Measurements from ENCODE around the gene FAM161B.
"Not testable (repeated sequence)": the region's sequence is repeated elsewhere in the genome, so short reads cannot be mapped to it uniquely, and the experiment has no call there.

Gene FAM161B

GRCh38 chr14:73943083-73943482 is 6.8 kb downstream of the FAM161B start:
- DNase-seq = no peak

DNA sequence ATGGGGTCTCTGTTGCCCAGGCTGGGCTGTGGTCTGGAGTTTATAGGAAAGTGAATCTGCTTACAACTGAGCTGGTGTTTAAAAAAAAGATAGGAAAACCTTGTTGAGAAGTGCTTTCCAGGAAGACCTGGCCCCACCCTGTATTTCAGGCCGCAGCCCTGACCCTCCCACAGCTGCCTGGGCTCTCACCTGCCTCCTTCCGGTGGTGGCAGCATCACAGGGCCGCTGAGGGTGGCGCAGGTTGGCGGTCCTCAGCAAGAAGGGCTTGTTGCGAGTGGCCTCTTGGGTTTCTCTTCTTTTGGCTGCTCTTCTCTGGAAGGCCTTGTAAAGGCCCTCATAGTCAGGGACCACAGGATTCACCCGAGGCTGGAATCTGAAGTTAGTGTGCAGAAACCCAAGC is 7.7 kb downstream of the FAM161B start:
- DNase-seq = no peak

- DNase-seq = no peak
Observed at GRCh38 chr14:73937012-73937411, 12.9 kb downstream of the FAM161B start.

GRCh38 chr14:73936548-73936947 is 13.3 kb downstream of the FAM161B start:
- DNase-seq = no peak

DNA sequence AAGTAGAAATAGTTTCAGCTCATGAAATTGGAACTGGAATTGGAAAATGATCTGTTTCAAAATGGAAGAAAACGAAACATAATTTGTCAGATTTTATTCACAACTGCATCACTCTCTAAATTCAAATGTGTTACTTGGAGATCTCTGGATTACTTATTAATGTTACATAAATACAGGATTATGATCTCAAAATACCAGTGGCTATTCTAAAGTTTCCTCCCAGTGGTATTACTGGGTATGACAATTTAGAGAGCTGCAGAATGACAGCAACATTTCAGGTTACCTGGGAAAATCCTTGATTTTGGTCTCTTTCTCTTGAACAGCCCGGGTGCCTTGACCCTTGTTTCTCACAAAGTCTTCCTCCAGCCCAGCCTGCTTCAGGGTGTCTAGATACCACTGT is 14.2 kb downstream of the FAM161B start:
- DNase-seq = peak; percentile 18

DNA sequence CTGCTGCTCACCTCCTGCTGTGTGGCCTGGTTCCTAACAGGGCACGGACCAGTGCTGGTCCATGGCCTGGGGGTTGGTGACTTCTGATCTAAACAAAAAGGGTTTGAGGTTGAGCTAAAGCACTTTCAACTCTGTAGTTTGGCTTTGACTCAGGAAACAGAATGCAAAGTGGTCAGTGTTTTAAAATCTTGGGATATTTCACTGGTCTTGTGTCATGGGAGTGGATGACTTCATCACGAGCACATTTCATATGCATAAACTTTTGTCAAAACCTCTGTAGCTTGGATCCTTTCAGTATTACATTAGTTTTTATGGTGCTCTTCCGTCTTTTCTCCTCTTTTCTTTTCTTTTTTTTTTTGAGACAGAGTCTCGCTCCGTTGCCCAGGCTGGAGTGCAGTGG is 25.6 kb downstream of the FAM161B start:
- no peak for DNase-seq

DNA sequence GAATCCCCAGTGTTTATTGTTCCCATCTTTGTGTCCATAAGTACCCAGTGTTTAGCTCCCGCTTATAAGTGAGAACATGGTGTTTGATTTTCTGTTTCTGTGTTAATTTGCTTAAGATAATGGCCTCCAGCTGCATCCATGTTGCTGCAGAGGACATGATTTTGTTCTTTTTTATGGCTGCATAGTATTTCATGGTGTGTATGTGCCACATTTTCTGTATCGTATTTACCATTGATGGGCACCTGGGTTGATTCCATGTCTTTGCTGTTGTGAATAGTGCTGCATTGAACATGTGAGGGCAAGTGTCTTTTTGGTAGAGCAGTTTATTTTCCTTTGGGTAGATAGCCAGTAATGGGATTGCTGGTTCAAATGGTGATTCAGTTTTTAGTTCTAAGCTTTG is 30.4 kb downstream of the FAM161B start:
- not testable (repeated sequence) for DNase-seq

- DNase-seq = no peak
Observed at GRCh38 chr14:73916324-73916723, 33.6 kb downstream of the FAM161B start.

DNA sequence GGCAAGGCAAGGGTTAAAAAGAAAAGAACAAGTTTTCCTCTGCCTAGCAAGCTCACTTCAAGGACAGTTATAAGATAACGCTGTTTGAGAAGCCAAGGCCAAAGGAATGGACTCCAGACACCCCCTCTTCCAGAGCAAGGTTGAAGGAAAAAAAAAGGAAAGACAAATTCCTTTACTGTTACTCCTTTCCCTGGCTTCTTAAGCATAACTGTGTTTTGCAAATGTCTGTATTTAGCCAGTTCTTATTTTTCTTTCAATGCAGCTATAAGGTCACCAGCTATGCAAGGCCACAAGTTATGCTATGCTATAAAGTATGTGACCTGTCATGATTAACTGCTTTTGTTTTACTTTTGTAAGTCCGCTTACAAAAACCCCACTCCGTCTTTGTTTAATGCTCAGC is 36.6 kb downstream of the FAM161B start:
- DNase-seq = no peak

DNA sequence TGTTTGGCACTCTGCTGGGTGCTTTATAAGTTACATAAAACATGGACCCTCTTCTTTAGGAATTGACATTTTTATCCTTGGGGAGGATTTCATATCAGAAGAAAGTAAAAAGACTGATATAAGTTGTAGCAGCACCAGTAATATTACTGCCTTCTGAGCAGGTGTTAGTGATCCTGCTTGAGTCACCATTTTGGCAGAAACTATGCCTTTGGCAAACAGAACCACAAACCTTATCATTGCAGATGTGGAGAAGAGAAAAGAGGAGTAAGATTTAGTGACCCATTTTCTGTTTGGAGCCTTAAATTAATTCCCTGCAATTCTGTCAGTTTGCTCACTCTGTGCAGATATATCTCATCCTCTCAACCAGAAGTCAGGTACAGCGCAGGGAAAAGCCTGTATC is 40.2 kb downstream of the FAM161B start:
- no peak for DNase-seq

- DNase-seq = no peak
Observed at GRCh38 chr14:73903028-73903427, 46.9 kb downstream of the FAM161B start.

DNA sequence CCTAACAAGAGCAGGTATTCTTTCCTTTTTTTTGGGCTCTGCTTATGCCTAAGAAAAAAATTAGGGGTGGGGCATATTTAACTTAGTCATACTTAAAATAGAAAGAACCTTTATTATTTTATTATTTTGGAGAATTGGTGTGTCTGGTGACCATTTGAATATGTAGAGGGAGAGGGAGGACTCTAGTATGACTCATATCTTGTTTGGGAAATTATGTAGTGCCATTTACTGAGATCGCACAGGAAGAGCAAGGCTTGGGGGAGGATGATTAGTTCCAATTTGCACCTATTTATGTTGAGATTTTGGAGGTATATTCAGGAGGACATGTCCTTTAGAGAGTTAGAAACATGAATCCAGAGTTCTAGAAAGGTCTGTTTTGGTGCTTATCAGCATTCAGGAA is 53.4 kb downstream of the FAM161B start:
- no peak for DNase-seq

- no peak for DNase-seq
Observed at GRCh38 chr14:73895939-73896338, 54.0 kb downstream of the FAM161B start.

GRCh38 chr14:73894180-73894687 is 55.7 kb downstream of the FAM161B start:
- DNase-seq = not testable (repeated sequence)

DNA sequence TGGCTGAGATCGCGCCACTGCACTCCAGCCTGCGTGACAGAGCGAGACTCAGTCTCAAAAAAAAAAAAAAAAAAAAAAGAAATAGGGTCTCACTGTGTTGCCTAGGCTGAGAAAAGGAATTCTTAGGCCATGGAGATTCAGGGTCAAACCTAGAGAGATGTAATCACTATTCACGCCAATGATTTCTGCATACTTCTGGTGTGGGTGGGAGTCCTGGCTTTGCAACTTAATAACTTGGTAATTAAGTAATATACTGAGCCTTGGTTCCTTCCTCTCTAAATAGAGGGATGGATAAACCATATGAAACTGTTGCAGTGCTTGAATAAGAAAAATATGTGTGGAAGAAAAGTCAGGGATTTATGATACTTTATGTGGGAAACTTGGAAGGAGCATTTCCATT is 60.5 kb downstream of the FAM161B start:
- DNase-seq = no peak

- DNase-seq = no peak
Observed at GRCh38 chr14:73888971-73889370, 60.9 kb downstream of the FAM161B start.

DNA sequence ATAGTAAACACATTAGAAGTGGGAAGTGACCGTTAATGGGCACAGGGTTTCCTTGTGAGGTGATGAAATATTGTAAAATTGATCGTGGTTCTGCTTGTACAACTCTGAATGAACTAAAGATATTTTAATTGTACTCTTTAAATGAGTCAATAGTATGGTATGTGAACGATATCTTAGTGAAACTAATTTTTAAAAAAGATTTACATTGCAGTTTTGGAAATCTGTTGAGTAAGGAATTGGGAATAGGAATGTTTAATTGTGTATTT is 61.5 kb downstream of the FAM161B start:
- no peak for DNase-seq

- no peak for DNase-seq
Observed at GRCh38 chr14:73887694-73888459, 62.0 kb downstream of the FAM161B start.

- DNase-seq = no peak
Observed at GRCh38 chr14:73887318-73887616, 62.6 kb downstream of the FAM161B start.

GRCh38 chr14:73886449-73887317 is 63.2 kb downstream of the FAM161B start, which contains the start of gene ZNF410:
TSS of gene ZNF410 (plus strand) at chr14:73886859. CDS start at chr14:73892176, 5,317 bp downstream.
- DNase-seq = peak; percentile 90

- no peak for DNase-seq
Observed at GRCh38 chr14:73884438-73885190, 65.3 kb downstream of the FAM161B start.
